ENCODE measurements around the gene PCDH15. TPM values are rescaled to one million over a fixed set of nuclear protein-coding genes. Genes with fewer than 3 reads are reported as not detected.

Gene PCDH15
- total and polyA plus RNA-seq, 3 experiments from 2014 or later: not detected

- H3K36me3 Mint-ChIP-seq: no peaks in the 10 kb centered on the region
- DNase-seq: no peak
- Histone ChIP-seq H3K27ac (ENCODE audit: low read depth, low read length) (no peak overlapping the region), H3K4me1 (ENCODE audit: insufficient read depth, low read length) (no peaks in the 10 kb centered on the region), H3K9me3 (ENCODE audit: low read length) (peaks cover 4% of the 10 kb centered on the region), H3K27me3 (ENCODE audit: insufficient read depth, low read length, poor library complexity, severe bottlenecking) (no peaks in the 10 kb centered on the region), H3K36me3 (ENCODE audit: insufficient read depth, low read length) (no peaks in the 10 kb centered on the region), H3K4me3 (ENCODE audit: low read length) (no peak overlapping the region)
- ChIA-PET CTCF (no interaction called here), POLR2A (no interaction called here)
- H3K27me3 Mint-ChIP-seq: no peaks in the 10 kb centered on the region
- H3K4me1 Mint-ChIP-seq: no peaks in the 10 kb centered on the region
- H3K27ac Mint-ChIP-seq: no peak overlapping the region
- no peak overlapping the region for H3K4me3 Mint-ChIP-seq
- H3K9me3 Mint-ChIP-seq: peaks cover 6 to 22% (median 10%) of the 10 kb centered on the region in 5 donors
Measured at GRCh38 chr10:54010337-54010933, 790.6 kb downstream of the PCDH15 start.

DNA sequence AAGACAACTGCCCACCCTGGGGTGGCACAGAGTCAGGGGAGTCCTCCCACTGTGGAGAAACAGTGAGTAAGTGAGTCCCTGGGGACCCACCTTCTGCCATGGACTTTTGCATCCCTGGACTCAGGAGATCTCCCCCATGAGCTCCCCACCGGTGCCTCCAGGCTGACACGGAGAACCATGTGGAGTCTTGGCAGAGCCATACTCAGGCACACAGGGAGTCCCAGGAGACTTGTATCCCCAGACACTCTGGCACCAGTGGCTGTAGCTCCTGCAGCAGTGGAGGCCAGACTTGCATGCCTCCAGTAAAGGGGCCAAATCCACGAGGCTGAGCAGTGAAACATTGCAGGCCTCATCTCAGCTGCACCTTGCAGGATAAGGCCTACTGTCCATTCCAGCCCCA is 791.4 kb downstream of the PCDH15 start:
- ChIA-PET CTCF (no interaction called here), POLR2A (no interaction called here)
- H3K9me3 Mint-ChIP-seq: peaks cover 6 to 22% (median 10%) of the 10 kb centered on the region in 5 donors
- H3K4me3 Mint-ChIP-seq: no peak overlapping the region
- Histone ChIP-seq H3K27ac (ENCODE audit: low read depth, low read length) (no peak overlapping the region), H3K4me3 (ENCODE audit: low read length) (no peak overlapping the region), H3K27me3 (ENCODE audit: insufficient read depth, low read length, poor library complexity, severe bottlenecking) (no peaks in the 10 kb centered on the region), H3K4me1 (ENCODE audit: insufficient read depth, low read length) (no peaks in the 10 kb centered on the region), H3K36me3 (ENCODE audit: insufficient read depth, low read length) (no peaks in the 10 kb centered on the region), H3K9me3 (ENCODE audit: low read length) (peaks cover 4% of the 10 kb centered on the region)
- H3K36me3 Mint-ChIP-seq: no peaks in the 10 kb centered on the region
- DNase-seq: no peak
- H3K27me3 Mint-ChIP-seq: no peaks in the 10 kb centered on the region
- no peaks in the 10 kb centered on the region for H3K4me1 Mint-ChIP-seq
- H3K27ac Mint-ChIP-seq: no peak overlapping the region

- H3K27me3 ChIP-seq (ENCODE audit: insufficient read depth, low read length, poor library complexity, severe bottlenecking): no peaks in the 10 kb centered on the region
- no peak for DNase-seq
- H3K9me3 ChIP-seq (ENCODE audit: low read length): no peaks in the 10 kb centered on the region
- no peaks in the 10 kb centered on the region for H3K4me1 Mint-ChIP-seq
- no peak overlapping the region for H3K27ac ChIP-seq (ENCODE audit: low read depth, low read length)
- no peaks in the 10 kb centered on the region for H3K36me3 ChIP-seq (ENCODE audit: insufficient read depth, low read length)
- no peaks in the 10 kb centered on the region for H3K36me3 Mint-ChIP-seq
- H3K4me1 ChIP-seq (ENCODE audit: insufficient read depth, low read length): no peaks in the 10 kb centered on the region
- H3K9me3 Mint-ChIP-seq: peaks cover 6 to 20% (median 11%) of the 10 kb centered on the region in 5 donors
- H3K4me3 ChIP-seq (ENCODE audit: low read length): no peak overlapping the region
- no peaks in the 10 kb centered on the region for H3K27me3 Mint-ChIP-seq
- no peak overlapping the region for H3K27ac Mint-ChIP-seq
- CTCF ChIA-PET: no interaction called here
- H3K4me3 Mint-ChIP-seq: no peak overlapping the region
- POLR2A ChIA-PET: no interaction called here
Measured at GRCh38 chr10:54002077-54002476, 799.0 kb downstream of the PCDH15 start.

GRCh38 chr10:53997953-53998352 is 803.1 kb downstream of the PCDH15 start:
- H3K9me3 Mint-ChIP-seq: peaks cover 4 to 12% (median 8%) of the 10 kb centered on the region in 5 donors
- Histone ChIP-seq H3K27ac (ENCODE audit: low read depth, low read length) (no peak overlapping the region), H3K27me3 (ENCODE audit: insufficient read depth, low read length, poor library complexity, severe bottlenecking) (no peaks in the 10 kb centered on the region), H3K9me3 (ENCODE audit: low read length) (no peaks in the 10 kb centered on the region), H3K36me3 (ENCODE audit: insufficient read depth, low read length) (no peaks in the 10 kb centered on the region), H3K4me1 (ENCODE audit: insufficient read depth, low read length) (no peaks in the 10 kb centered on the region), H3K4me3 (ENCODE audit: low read length) (no peak overlapping the region)
- no peaks in the 10 kb centered on the region for H3K4me1 Mint-ChIP-seq
- ChIA-PET CTCF (no interaction called here), POLR2A (no interaction called here)
- H3K27ac Mint-ChIP-seq: no peak overlapping the region
- DNase-seq: no peak
- no peaks in the 10 kb centered on the region for H3K27me3 Mint-ChIP-seq
- no peaks in the 10 kb centered on the region for H3K36me3 Mint-ChIP-seq
- no peak overlapping the region for H3K4me3 Mint-ChIP-seq

DNA sequence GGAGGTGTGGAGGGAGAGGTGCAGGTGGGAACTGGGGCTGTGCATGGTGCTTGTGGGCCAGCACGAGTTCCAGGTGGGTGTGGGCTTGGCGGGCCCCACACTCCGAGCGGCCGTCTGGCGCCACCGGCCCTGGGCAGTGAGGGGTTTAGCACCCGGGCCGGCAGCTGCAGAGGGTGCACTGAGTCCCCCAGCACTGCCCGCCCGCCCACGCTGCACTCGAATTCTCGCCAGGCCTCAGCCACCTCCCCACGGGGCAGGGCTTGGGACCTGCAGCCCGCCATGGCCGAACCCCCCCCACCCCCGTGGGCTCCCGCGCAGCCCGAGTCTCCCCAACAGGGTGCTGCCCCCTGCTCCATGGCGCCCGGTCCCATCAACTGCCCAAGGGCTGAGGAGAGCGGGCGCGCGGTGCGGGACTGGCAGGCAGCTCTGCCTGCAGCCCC is 810.2 kb downstream of the PCDH15 start:
- CTCF ChIA-PET: no interaction called here
- no peaks in the 10 kb centered on the region for H3K36me3 ChIP-seq (ENCODE audit: insufficient read depth, low read length)
- no peak for DNase-seq
- Mint-ChIP-seq H3K27me3 (no peaks in the 10 kb centered on the region), H3K9me3 (peaks cover 5 to 16% (median 8%) of the 10 kb centered on the region in 5 donors), H3K27ac (no peak overlapping the region), H3K4me1 (no peaks in the 10 kb centered on the region), H3K36me3 (no peaks in the 10 kb centered on the region), H3K4me3 (no peak overlapping the region)
- no peaks in the 10 kb centered on the region for H3K9me3 ChIP-seq (ENCODE audit: low read length)
- H3K4me1 ChIP-seq (ENCODE audit: insufficient read depth, low read length): no peaks in the 10 kb centered on the region
- H3K27ac ChIP-seq (ENCODE audit: low read depth, low read length): no peak overlapping the region
- H3K27me3 ChIP-seq (ENCODE audit: insufficient read depth, low read length, poor library complexity, severe bottlenecking): no peaks in the 10 kb centered on the region
- H3K4me3 ChIP-seq (ENCODE audit: low read length): no peak overlapping the region
- POLR2A ChIA-PET: no interaction called here

GRCh38 chr10:53983431-53983830 is 817.6 kb downstream of the PCDH15 start:
- Histone ChIP-seq H3K27me3 (ENCODE audit: insufficient read depth, low read length, poor library complexity, severe bottlenecking) (no peaks in the 10 kb centered on the region), H3K9me3 (ENCODE audit: low read length) (no peaks in the 10 kb centered on the region), H3K4me3 (ENCODE audit: low read length) (no peak overlapping the region), H3K4me1 (ENCODE audit: insufficient read depth, low read length) (no peaks in the 10 kb centered on the region), H3K36me3 (ENCODE audit: insufficient read depth, low read length) (no peaks in the 10 kb centered on the region), H3K27ac (ENCODE audit: low read depth, low read length) (no peak overlapping the region)
- CTCF ChIA-PET: no interaction called here
- no peaks in the 10 kb centered on the region for H3K36me3 Mint-ChIP-seq
- H3K4me1 Mint-ChIP-seq: no peaks in the 10 kb centered on the region
- H3K9me3 Mint-ChIP-seq: peaks cover 7 to 25% (median 13%) of the 10 kb centered on the region in 5 donors
- DNase-seq: no peak
- no peaks in the 10 kb centered on the region for H3K27me3 Mint-ChIP-seq
- H3K4me3 Mint-ChIP-seq: no peak overlapping the region
- no peak overlapping the region for H3K27ac Mint-ChIP-seq
- POLR2A ChIA-PET: no interaction called here

DNA sequence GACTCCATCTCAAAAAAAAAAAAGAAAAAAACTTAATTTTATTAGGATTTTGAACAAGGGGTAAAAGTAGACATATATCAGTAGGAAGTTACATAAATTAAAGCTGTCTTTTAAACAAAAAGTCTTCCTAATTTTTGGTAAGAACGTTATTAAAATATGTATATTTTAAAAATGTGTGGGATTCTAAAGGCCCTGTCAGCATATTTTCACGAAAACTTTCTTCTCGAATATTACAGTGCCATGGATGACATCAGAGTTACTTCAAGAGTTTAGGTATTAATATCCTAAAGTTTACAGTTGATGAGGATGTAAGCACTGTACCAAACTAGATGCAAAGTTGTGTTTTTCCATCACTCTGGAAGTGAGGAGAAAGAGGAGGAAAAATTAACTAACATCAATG is 820.8 kb downstream of the PCDH15 start:
- ChIA-PET CTCF (no interaction called here), POLR2A (no interaction called here)
- DNase-seq: no peak
- no peaks in the 10 kb centered on the region for H3K4me1 ChIP-seq (ENCODE audit: insufficient read depth, low read length)
- Mint-ChIP-seq H3K9me3 (peaks cover 11 to 33% (median 16%) of the 10 kb centered on the region in 5 donors), H3K27ac (no peak overlapping the region), H3K4me3 (no peak overlapping the region), H3K4me1 (no peaks in the 10 kb centered on the region), H3K27me3 (no peaks in the 10 kb centered on the region), H3K36me3 (no peaks in the 10 kb centered on the region)
- no peak overlapping the region for H3K4me3 ChIP-seq (ENCODE audit: low read length)
- no peaks in the 10 kb centered on the region for H3K36me3 ChIP-seq (ENCODE audit: insufficient read depth, low read length)
- no peaks in the 10 kb centered on the region for H3K27me3 ChIP-seq (ENCODE audit: insufficient read depth, low read length, poor library complexity, severe bottlenecking)
- H3K27ac ChIP-seq (ENCODE audit: low read depth, low read length): no peak overlapping the region
- no peaks in the 10 kb centered on the region for H3K9me3 ChIP-seq (ENCODE audit: low read length)

DNA sequence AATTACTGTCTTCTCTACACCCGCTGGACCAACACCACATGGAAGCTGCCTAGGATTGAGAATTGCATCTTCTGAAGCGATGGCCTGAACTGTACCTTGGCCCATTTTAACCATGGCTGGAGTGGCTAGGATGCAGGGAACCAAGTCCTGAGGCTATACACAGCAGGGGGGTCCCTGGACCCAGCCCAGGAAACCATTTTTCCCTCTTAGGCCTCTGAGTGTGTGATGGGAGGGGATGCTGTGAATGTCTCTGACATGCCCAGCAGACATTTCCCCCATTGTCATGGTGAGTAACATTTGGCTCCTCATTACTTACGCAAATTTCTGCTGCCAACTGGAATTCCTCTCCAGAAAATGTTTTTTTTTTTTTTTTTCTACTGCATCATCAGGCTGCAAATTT is 822.7 kb downstream of the PCDH15 start:
- CTCF ChIA-PET: no interaction called here
- Histone ChIP-seq H3K27ac (ENCODE audit: low read depth, low read length) (no peak overlapping the region), H3K4me1 (ENCODE audit: insufficient read depth, low read length) (no peaks in the 10 kb centered on the region), H3K9me3 (ENCODE audit: low read length) (no peaks in the 10 kb centered on the region), H3K4me3 (ENCODE audit: low read length) (no peak overlapping the region), H3K36me3 (ENCODE audit: insufficient read depth, low read length) (no peaks in the 10 kb centered on the region), H3K27me3 (ENCODE audit: insufficient read depth, low read length, poor library complexity, severe bottlenecking) (no peaks in the 10 kb centered on the region)
- Mint-ChIP-seq H3K27me3 (no peaks in the 10 kb centered on the region), H3K4me3 (no peak overlapping the region), H3K36me3 (no peaks in the 10 kb centered on the region), H3K4me1 (no peaks in the 10 kb centered on the region), H3K27ac (no peak overlapping the region), H3K9me3 (peaks cover 9 to 32% (median 16%) of the 10 kb centered on the region in 5 donors)
- POLR2A ChIA-PET: no interaction called here
- DNase-seq: no peak

- no peak overlapping the region for H3K4me3 ChIP-seq (ENCODE audit: low read length)
- Mint-ChIP-seq H3K36me3 (no peaks in the 10 kb centered on the region), H3K4me3 (no peak overlapping the region), H3K27ac (no peak overlapping the region), H3K9me3 (peaks cover 9 to 36% (median 16%) of the 10 kb centered on the region in 5 donors), H3K27me3 (no peaks in the 10 kb centered on the region), H3K4me1 (no peaks in the 10 kb centered on the region)
- ChIA-PET POLR2A (no interaction called here), CTCF (no interaction called here)
- DNase-seq: no peak
- H3K27me3 ChIP-seq (ENCODE audit: insufficient read depth, low read length, poor library complexity, severe bottlenecking): no peaks in the 10 kb centered on the region
- H3K27ac ChIP-seq (ENCODE audit: low read depth, low read length): no peak overlapping the region
- H3K36me3 ChIP-seq (ENCODE audit: insufficient read depth, low read length): no peaks in the 10 kb centered on the region
- no peaks in the 10 kb centered on the region for H3K4me1 ChIP-seq (ENCODE audit: insufficient read depth, low read length)
- no peaks in the 10 kb centered on the region for H3K9me3 ChIP-seq (ENCODE audit: low read length)
Measured at GRCh38 chr10:53977267-53977666, 823.8 kb downstream of the PCDH15 start.

Measured in CD8-positive, alpha-beta memory T cell (primary cell).